Hematopoietic multipotent progenitor cell treated with erythropoietin and hydrocortisone succinate and interleukin-3 and kit ligand, for 17 days (in vitro differentiated cells): ENCODE results near the gene STX12.

ENCODE experiments used
- DNase-seq: peaks from one replicate; pipeline ENCODE4 v3.0.0-alpha.2; 2015; ENCODE audit warnings: low spot score

Gene STX12

GRCh38 chr1:27772932-27773825, at the start of gene STX12:
STX12 (plus strand) TSS chr1:27773219; CDS start chr1:27773308, 89 bp downstream.
- peak; percentile 100 for DNase-seq

GRCh38 chr1:27724961-27725373, 48.1 kb upstream of the STX12 start:
- peak; percentile 15 for DNase-seq

GRCh38 chr1:27725374-27726172, 47.4 kb upstream of the STX12 start, which contains the start of gene FAM76A:
FAM76A (plus strand) TSS chr1:27725961; CDS start chr1:27726081, 120 bp downstream.
- peak; percentile 100 for DNase-seq

GRCh38 chr1:27726173-27727044, 46.6 kb upstream of the STX12 start:
- peak; percentile 23 for DNase-seq

- no peak for DNase-seq
These were observed 45.9 kb upstream of the STX12 start for GRCh38 chr1:27727126-27727525.

- no peak for DNase-seq
These were observed 36.8 kb upstream of the STX12 start for GRCh38 chr1:27736252-27736651.

- no peak for DNase-seq
These were observed 31.9 kb upstream of the STX12 start for GRCh38 chr1:27741121-27741520.

- no peak for DNase-seq
These were observed 28.5 kb upstream of the STX12 start for GRCh38 chr1:27744556-27744955.

- no peak for DNase-seq
These were observed 27.6 kb upstream of the STX12 start for GRCh38 chr1:27745466-27745865.

- DNase-seq = no peak
These were observed 20.7 kb upstream of the STX12 start for GRCh38 chr1:27752360-27752759.

- DNase-seq = no peak
These were observed 17.7 kb upstream of the STX12 start for GRCh38 chr1:27755286-27755685.

- DNase-seq = no peak
These were observed 17.2 kb upstream of the STX12 start for GRCh38 chr1:27755865-27756264.

- DNase-seq = no peak
These were observed 13.8 kb upstream of the STX12 start for GRCh38 chr1:27759236-27759635.

GRCh38 chr1:27760426-27760825, 12.6 kb upstream of the STX12 start:
- peak; percentile 18 for DNase-seq

GRCh38 chr1:27762033-27762432, 11.0 kb upstream of the STX12 start:
- DNase-seq = no peak

- no peak for DNase-seq
These were observed 9.7 kb upstream of the STX12 start for GRCh38 chr1:27763358-27763757.

- DNase-seq = no peak
These were observed 2.7 kb upstream of the STX12 start for GRCh38 chr1:27770293-27770830.

GRCh38 chr1:27772036-27772931, 735 bp upstream of the STX12 start:
- DNase-seq = peak; percentile 16

- peak; percentile 50 for DNase-seq
These were observed 917 bp downstream of the STX12 start for GRCh38 chr1:27773826-27774445.

GRCh38 chr1:27774654-27775053, 1.6 kb downstream of the STX12 start:
- DNase-seq = no peak
